HG03097 (cell line): Measurements from ENCODE around the gene BRIP1.
"Not testable (repeated sequence)": the region's sequence is repeated elsewhere in the genome, so short reads cannot be mapped to it uniquely, and the experiment has no call there.

Experiments
- ATAC-seq: cut with Tn5 transposase; IDR thresholded peaks from one replicate; pipeline ENCODE4 v1.9.1; 2021; ENCODE audit not compliant: unreplicated experiment, low FRiP score

The BRIP1 gene

GRCh38 chr17:61734466-61734865 is 128.9 kb downstream of the BRIP1 start:
- ATAC-seq: no peak

DNA sequence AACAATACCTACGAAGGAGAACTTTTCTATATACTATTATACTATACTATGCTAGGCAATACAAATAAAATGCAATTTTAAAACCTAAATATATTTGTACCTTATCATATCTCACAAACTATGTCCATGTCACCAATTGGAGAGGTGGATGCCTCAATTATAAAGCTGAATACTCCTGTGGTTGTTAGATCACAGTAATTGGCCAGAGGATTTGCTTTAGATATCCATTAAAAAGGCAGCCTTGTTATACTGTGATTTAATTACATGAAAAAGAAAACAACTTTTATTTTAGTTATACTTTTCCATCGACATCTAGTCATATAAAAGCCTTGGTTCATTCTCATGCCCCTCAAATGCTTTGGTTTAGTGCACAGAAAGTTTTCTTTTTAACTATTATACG is 129.3 kb downstream of the BRIP1 start:
- ATAC-seq: no peak

DNA sequence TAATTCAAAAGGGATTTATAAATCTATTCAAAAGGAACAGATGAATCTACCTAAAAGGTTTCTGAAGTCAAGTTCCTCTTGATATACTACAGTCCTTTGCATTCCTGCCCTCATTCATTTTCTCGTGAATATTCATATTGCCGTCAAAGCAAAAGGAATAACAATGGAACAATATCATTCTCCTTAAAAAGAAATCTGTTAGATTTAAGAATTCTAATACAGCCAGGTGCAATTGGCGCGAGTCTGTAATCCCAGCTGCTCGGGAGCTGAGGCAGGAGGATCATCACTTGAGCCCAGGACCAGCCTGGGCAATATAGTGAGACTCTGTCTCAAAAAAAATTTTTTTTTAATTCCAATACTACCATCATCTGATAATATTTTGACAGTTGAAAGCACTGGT is 130.3 kb downstream of the BRIP1 start:
- no peak for ATAC-seq

GRCh38 chr17:61732169-61732568 is 131.2 kb downstream of the BRIP1 start:
- ATAC-seq: no peak

DNA sequence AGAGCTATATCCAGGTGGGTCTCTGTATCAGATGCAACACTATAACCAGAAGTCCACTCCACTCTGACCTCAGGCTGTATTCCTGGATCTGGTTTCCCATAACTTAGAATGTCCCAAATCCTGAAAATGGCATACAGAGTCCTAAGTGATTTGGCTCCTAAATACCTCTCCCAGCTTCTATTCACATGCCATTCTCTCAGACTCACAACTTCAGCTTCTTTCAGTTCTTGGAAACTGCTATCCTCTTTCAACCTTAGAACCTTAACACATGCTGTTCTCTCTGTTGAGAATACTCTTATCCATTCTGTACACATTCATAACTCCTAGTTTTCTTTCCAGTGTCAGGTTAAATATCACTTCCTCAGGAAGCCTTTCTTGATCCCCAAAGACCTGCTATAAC is 132.0 kb downstream of the BRIP1 start:
- no peak for ATAC-seq

DNA sequence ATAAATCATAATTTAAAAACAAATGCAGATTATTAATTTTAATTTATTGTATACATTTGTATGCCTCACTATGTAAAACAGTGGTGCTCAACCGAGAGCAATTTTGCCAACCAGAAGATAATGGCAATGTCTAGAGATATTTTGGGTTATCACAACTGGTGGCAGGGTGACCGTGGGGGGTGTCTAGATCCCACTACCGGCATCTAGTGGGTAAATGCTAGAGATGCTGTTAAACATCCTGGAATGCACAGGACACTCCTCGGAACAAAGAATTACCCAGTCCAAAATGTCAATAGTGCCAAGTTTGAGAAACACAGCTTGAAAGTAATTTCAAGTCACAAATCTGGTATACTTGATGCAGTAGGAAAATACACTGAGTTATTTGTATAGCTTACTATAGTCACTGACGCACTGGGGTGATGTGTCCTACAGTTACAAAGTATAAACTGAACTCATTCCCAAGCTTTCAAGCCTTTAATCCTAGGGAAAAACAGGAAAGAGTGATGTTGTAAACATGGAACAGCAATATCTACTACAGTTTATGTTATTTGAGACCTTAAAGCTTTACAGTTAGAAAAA is 133.5 kb downstream of the BRIP1 start:
- ATAC-seq: no peak

DNA sequence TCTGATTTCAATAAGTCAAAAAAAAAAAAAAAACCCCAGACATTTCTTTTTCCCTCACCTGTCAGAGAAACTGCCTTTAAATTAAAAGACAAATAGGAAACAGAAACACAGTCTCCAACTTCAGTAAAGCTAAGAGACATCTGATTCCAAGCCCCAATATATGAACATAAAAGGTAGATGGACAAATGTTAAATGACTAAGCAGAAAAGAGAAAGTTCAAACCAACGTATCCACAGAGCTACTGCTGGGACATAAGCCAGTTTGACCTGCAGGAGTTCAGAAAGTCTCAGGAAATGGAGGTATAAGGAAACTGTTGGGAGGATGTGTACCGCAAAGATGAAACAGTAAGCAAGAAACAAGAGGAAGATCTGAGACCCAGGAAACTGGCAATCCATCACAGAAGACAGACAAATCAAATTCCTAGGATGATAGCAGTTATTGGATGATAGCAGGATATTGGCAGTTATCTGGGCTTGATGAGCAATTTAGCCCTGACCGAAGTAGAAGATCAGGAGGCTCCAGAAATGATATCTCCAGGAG is 135.0 kb downstream of the BRIP1 start:
- ATAC-seq: no peak

GRCh38 chr17:61727798-61728197 is 135.5 kb downstream of the BRIP1 start:
- ATAC-seq: not testable (repeated sequence)

DNA sequence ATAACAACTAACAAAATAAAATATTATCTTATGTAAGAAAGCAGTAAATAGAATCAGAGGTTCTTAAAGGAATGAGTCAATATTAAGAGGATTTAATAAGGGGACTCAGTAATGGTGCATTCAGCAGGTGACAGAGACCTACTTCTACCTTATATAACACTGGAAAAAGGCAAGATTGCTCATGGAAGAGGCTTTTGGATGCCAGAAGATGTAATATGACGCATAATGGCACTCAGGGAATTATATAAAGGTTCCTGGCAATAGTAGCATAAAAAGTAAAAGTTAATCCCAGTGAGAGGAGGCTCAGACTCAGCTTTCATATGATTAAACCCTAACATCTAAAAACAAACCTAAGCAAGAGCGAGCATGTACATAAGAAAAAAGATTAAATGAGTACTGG is 136.4 kb downstream of the BRIP1 start:
- ATAC-seq: no peak

GRCh38 chr17:61724777-61725176 is 138.6 kb downstream of the BRIP1 start:
- no peak for ATAC-seq

- no peak for ATAC-seq
These were observed 139.4 kb downstream of the BRIP1 start for GRCh38 chr17:61723914-61724313.

DNA sequence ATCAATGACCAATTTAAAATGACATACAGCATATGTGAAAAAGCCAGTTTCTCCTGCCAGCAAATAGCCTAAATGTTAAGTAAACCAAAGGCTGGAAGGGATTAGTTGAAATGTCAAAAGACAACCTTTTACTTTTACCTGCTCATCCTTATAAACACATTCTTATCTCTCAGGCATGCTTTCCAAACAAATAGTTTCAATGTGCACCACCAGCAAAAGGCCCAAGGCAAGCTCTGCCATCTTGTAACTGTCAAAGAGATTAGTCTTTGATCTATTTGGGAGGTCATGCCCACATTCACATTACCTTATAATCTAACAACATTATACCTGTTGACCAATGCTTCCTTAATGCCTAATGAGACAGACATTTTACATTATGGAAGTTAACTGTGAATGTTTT is 140.1 kb downstream of the BRIP1 start:
- no peak for ATAC-seq

- no peak for ATAC-seq
These were observed 140.9 kb downstream of the BRIP1 start for GRCh38 chr17:61722398-61722797.

- no peak for ATAC-seq
These were observed 143.1 kb downstream of the BRIP1 start for GRCh38 chr17:61720016-61720795.

DNA sequence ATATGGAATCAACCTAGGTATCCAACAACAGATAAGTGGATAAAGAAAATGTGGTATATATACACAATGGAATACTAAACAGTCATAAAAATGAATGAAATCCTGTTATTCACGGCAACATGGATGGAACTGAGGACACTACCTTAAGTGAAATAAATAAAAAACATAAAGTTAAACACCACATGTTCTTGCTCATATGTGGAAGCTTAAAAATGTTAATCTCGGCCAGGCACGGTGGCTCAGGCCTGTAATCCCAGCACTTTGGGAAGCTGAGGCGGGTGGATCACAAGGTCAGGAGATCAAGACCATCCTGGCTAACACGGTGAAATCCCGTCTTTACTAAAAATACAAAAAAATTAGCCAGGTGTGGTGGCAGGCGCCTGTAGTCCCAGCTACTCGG is 144.1 kb downstream of the BRIP1 start:
- not testable (repeated sequence) for ATAC-seq

DNA sequence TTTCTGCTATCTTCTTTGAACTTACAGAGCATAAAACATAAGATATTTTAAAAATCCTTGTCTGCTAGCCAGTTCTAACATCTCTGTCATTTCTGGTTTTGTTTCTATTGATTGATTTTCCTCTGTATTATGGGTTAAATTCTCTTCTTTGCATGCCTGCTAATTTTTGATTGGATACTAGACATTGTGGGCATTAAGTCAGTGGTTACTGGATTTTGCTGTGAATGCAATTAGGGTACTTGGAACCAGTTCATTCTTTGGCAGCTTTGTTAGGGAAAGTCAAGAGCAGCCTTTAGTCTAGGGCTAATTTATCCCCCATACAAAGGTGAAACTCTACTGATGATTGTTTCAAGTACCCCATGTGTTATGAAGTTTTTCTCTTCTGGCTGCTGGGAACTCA is 145.3 kb downstream of the BRIP1 start:
- ATAC-seq: no peak

DNA sequence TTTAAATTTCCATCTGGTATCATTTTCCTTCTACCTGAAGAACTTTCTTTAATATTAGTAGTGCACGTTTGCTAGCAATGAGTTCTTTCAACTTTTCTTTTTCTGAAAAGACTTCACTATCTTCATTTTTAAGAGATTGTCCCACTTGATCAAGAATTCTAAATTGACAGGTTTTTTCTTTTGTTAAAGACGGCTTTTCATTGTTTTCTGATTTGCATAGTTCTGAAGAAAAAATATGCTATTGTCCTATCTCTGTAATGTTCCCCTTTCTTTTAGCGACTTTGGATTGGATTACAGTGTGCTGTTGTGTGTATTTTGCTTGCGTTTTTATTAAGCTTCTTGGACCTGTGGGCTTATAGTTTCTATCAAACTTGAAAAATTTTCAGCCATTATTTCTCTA is 146.0 kb downstream of the BRIP1 start:
- ATAC-seq: no peak

DNA sequence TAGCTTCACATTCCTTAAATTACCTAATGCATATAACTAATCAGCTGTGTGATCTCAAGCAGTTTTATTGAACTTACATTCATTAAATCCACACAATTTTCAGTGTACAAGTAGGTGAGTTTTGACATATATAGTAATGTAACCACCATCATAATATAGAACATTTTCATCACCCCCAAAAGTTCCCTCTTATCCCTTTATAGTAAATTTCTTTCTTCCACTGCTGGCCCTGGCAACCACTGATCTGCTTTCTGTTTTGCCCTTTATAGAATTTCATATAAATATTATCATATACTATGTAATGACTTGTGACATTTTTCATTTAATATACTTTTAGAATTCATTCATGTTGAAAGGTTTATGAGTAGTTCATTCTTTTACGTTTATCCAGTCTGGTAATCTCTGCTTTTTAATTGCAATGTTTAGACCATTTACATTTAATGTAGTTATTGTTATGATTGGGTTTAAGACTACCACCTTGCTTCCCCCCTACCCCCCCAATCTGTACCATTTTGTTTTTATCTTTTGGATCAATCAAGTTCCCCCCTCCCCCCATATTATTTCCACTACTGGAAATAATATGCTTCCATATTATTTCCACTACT is 147.0 kb downstream of the BRIP1 start:
- no peak for ATAC-seq

DNA sequence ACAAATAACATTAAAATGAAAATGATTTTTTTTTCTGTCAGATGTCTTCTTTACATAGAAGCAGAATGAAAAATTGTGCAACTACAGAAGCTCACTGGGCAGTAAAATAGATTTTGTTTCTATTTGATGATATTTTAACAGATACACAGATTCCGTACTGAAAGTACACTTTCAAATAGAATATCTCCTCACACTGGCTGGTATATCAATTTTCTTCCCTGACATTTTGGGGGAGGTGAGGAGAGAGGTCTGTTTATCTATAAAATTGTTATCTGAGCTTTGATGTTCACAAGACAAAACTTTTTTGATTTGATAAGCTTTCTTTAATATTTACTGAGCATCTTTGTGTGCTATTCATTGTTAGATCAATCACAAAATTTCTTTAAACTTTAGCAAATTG is 148.0 kb downstream of the BRIP1 start:
- no peak for ATAC-seq

DNA sequence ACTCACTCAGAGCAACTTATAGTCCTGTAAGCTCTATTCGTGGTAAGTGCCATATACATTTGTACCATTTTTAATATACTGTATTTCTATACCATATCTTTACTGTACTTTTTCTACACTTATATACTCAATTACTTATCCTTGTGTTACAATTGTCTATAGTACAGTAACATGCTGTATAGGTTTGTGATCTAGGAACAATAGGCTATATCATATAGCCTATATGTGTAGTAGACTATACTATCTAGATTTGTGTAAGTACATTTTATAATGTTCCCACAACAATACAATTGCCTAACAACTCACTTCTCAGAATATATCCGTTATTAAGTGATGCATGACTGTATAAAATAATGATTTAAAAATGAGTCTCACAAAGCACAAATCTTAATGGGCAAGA is 149.0 kb downstream of the BRIP1 start:
- ATAC-seq: no peak

DNA sequence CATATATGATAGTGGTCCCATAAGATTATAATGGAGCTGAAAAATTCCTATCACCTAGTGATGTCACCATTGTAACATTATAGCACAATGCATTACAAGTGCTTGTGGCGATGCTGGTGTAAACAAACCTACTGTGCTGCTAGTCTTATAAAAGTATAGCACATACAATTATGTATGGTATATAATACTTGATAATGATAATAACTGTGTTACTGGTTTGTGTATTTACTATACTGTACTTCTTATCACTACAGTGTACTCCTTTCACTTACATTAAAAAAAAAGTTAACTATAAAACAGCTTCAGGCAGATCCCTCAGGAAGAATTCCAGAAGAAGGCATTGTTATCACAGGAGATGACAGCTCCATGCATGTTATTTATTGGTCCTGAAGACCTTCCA is 150.3 kb downstream of the BRIP1 start:
- no peak for ATAC-seq

- ATAC-seq: no peak
These were observed 152.8 kb downstream of the BRIP1 start for GRCh38 chr17:61710546-61710945.
